Body of pancreas (tissue), 4 donors: Measurements from ENCODE around the gene ANKMY1. TPM values are rescaled to one million over a fixed set of nuclear protein-coding genes. Genes with fewer than 3 reads are reported as not detected.

Source experiments
- ATAC-seq: fragments of 150-250 bp; one replicate; pipeline ENCODE4 v1.9.1; 2016
- DNase-seq, 4 donors: peaks; one replicate each; pipeline ENCODE4 v3.0.0-alpha.2; 2019
- H3K27ac ChIP-seq, 4 donors: fragments of 200-600 bp; sonication (generic); 1 replicate in 3 of 4; 2 replicates in 1 of 4; pipeline versions ENCODE4 v1.5.1 to v1.6.1; 2016 to 2019; ENCODE audit warnings: mild to moderate bottlenecking in 1 of 4, mixed read lengths in 1 of 4, moderate library complexity in 1 of 4
- H3K27me3 ChIP-seq, 2 donors: fragments of 200-600 bp; sonication (generic); one replicate each; pipeline ENCODE4 v1.6.0; 2016; ENCODE audit warnings: mild to moderate bottlenecking in 1 of 2
- H3K36me3 ChIP-seq, 2 donors: fragments of 200-600 bp; sonication (generic); replicated peaks in 1 of 2; 2 replicates each; pipeline ENCODE4 v1.5.1; 2016; ENCODE audit warnings: low read depth in 2 of 2; ENCODE audit not compliant: insufficient read depth in 1 of 2
- H3K4me1 ChIP-seq: fragments of 200-600 bp; sonication (generic); one replicate; pipeline ENCODE4 v1.6.0; 2016
- H3K4me3 ChIP-seq, 2 donors: fragments of 200-600 bp; sonication (generic); 1 replicate in 1 of 2; 2 replicates in 1 of 2; pipeline ENCODE4 v1.5.1; 2016 to 2019
- H3K9me3 ChIP-seq, 3 donors: fragments of 200-600 bp; sonication (generic); 1 replicate in 2 of 3; 2 replicates in 1 of 3; pipeline ENCODE4 v1.5.1; 2016
- CTCF ChIP-seq, 7 experiments: fragments of 450-650 bp in 4 of 7; fragments of 200-600 bp in 3 of 7; sonication (generic) in 3 of 7; IDR thresholded peaks; one replicate each; pipeline ENCODE4 v1.5.1; 2016 to 2019; ENCODE audit warnings: antibody characterized with exemption in 7 of 7
- POLR2A ChIP-seq, 3 donors: fragments of 450-650 bp; IDR thresholded peaks; one replicate each; pipeline ENCODE4 v1.6.1; 2016; ENCODE audit warnings: antibody characterized with exemption in 3 of 3, mild to moderate bottlenecking in 2 of 3
- WGBS, 2 donors: methylation state at CpG; one replicate each; pipeline ENCODE4 v1.1.5; 2017; 5-methylcytosine and 5-hydroxymethylcytosine counted together
- intact Hi-C: fragments of 100-400 bp; cut with DNase I; formaldehyde crosslinking; loops from one replicate; pipeline ENCODE4 v1.15.1; 2023
- total RNA-seq, 2 donors: library from RNA; depleted of rRNA; stranded (reverse); fragments of >200 nt; gene quantifications; one replicate each; pipeline ENCODE4 v1.1.0, GENCODE V29; 2016

Gene ANKMY1
- total RNA-seq, 2 donors from 2014 or later: 17.9 to 26.0 TPM

- DNase-seq (no peak), ATAC-seq (no peak)
- intact Hi-C loops: no loop called here
- H3K36me3 ChIP-seq: no peaks in the 10 kb centered on the region
- H3K4me3 ChIP-seq: no peak overlapping the region
- 89 to 92% methylated on average over 19 to 25 of the region's 25 CpGs for WGBS, 2 donors
- H3K27ac ChIP-seq: no peak overlapping the region
- H3K9me3 ChIP-seq: no peaks in the 10 kb centered on the region
- H3K4me1 ChIP-seq: no peaks in the 10 kb centered on the region
- no peaks in the 10 kb centered on the region for H3K27me3 ChIP-seq
- TF ChIP-seq CTCF (IDR thresholded peaks at IDR 0.05) (no peak), POLR2A (IDR thresholded peaks at IDR 0.05) (no peak)
These were observed 76.8 kb downstream of the ANKMY1 start for GRCh38 chr2:240480834-240481623.

GRCh38 chr2:240479111-240479501 is 78.7 kb downstream of the ANKMY1 start:
- H3K27ac ChIP-seq: no peak overlapping the region
- intact Hi-C loops: no loop called here
- H3K36me3 ChIP-seq: no peaks in the 10 kb centered on the region
- ATAC-seq (no peak), DNase-seq (no peak)
- no peaks in the 10 kb centered on the region for H3K4me1 ChIP-seq
- H3K27me3 ChIP-seq: no peaks in the 10 kb centered on the region
- no peak for TF ChIP-seq CTCF (IDR thresholded peaks at IDR 0.05)
- no peak for TF ChIP-seq POLR2A (IDR thresholded peaks at IDR 0.05)
- WGBS, 2 donors: 89 to 92% methylated on average over 6 to 12 of the region's 12 CpGs
- no peaks in the 10 kb centered on the region for H3K9me3 ChIP-seq
- no peak overlapping the region for H3K4me3 ChIP-seq

DNA sequence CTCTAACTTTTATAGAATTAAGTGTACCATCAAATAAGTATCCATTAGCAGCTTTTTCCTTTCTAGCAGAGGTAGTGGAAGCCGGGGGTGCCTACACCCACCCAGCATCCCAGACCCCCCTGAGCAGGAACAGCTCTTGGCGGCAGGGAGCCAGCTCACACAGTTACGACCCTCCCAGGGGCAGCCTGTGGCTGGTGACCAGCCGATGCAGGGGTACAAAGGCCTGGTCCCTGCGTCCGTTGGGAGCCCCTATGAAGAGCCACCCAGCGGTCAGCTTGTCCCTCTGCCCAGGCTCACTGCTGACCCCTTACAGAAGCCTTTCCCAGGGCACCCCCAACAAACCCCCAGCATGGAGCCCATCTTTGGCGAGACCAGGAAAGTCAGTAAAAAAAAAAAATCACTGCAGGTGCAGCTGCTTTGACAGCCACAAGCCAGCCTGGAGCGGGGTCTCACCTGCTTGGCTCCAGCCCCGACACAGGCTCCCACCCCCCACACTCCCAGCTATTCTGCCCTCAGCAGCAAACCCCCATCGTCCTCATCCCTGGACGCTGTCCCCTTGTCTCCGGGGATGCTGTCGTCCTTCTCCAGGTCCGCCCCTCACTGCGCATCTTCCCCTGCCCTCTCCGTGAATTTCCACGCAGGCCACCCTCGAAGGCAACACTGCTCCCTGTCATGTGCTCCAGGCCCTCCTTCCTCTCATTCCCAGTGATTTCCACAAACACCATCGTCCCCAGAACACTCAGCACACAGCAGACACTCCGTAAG is 79.3 kb downstream of the ANKMY1 start:
- Histone ChIP-seq H3K36me3 (no peaks in the 10 kb centered on the region), H3K27ac (no peak overlapping the region), H3K27me3 (no peaks in the 10 kb centered on the region), H3K4me1 (no peaks in the 10 kb centered on the region), H3K9me3 (no peaks in the 10 kb centered on the region), H3K4me3 (no peak overlapping the region)
- TF ChIP-seq CTCF (IDR thresholded peaks at IDR 0.05): no peak
- TF ChIP-seq POLR2A (IDR thresholded peaks at IDR 0.05): no peak
- intact Hi-C loops: no loop called here
- WGBS, 2 donors: 90 to 97% methylated on average over 19 to 21 of the region's 21 CpGs
- DNase-seq (no peak), ATAC-seq (no peak)

DNA sequence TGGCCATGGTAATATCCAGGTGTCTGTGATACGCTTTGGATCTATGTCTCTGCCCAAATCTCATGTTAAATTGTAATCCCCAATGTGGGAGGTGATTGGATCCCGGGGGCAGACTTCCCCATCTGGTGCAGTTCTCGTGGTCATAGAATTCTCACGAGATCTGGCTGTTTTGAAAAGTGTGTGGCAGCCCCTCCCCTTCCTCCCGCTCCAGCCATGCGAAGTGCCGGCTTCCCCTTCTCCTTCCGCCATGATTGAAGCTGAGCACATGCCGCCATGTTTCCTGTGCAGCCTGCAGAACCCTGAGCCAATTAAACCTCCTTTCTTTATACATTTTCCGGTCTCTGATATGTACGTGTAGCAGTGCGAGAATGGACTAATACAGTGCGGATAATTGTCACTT is 79.9 kb downstream of the ANKMY1 start:
- WGBS, 2 donors: 83 to 89% methylated on average over 13 of the region's 13 CpGs
- intact Hi-C loops: no loop called here
- H3K4me3 ChIP-seq: no peak overlapping the region
- H3K27me3 ChIP-seq: no peaks in the 10 kb centered on the region
- no peak for DNase-seq
- H3K9me3 ChIP-seq: no peaks in the 10 kb centered on the region
- TF ChIP-seq CTCF (IDR thresholded peaks at IDR 0.05) (no peak), POLR2A (IDR thresholded peaks at IDR 0.05) (no peak)
- no peak for ATAC-seq
- H3K36me3 ChIP-seq: no peaks in the 10 kb centered on the region
- H3K4me1 ChIP-seq: no peaks in the 10 kb centered on the region
- no peak overlapping the region for H3K27ac ChIP-seq
